Caco-2 (cell line): Measurements from ENCODE around the gene HRC. TPM values are rescaled to one million over a fixed set of nuclear protein-coding genes. Genes with fewer than 3 reads are reported as not detected.
"Not testable (repeated sequence)": the region's sequence is repeated elsewhere in the genome, so short reads cannot be mapped to it uniquely, and the experiment has no call there.

Source experiments
- BruUV-seq: library from RNA; stranded (reverse); fragments of 400-500 nt; replicated peaks from 2 replicates; lab custom pipeline; 2021; lab: Mats Ljungman, UMichigan
- CTCF ChIA-PET: fragments of 300-600 bp; sonication (Branson Sonifier 250); formaldehyde crosslinking; loops from one replicate; lab custom pipeline; 2022; ENCODE audit warnings: antibody characterized with exemption; lab: Charles Lee
- POLR2A ChIA-PET: fragments of 300-600 bp; sonication (Branson Sonifier 250); formaldehyde crosslinking; loops from one replicate; lab custom pipeline; 2022; ENCODE audit warnings: antibody characterized with exemption; lab: Charles Lee
- DNase-seq, 2 experiments: peaks; one replicate each; pipeline versions ENCODE4 v3.0.0 to v3.0.0-alpha.2; 2020 to 2022
- H3K27me3 ChIP-seq: replicated peaks from 2 replicates; pipeline ENCODE4 v1.6.0; 2011; ENCODE audit warnings: low read length; ENCODE audit not compliant: control insufficient read depth, insufficient read depth
- H3K36me3 ChIP-seq: 2 replicates; pipeline ENCODE4 v1.5.1; 2011; ENCODE audit warnings: low read length; ENCODE audit not compliant: control insufficient read depth, insufficient read depth
- H3K4me1 ChIP-seq: fragments of 250-450 bp; sonication (Bioruptor Pico); 2 replicates; pipeline ENCODE4 v1.5.1; 2020; ENCODE audit warnings: mild to moderate bottlenecking
- H3K4me3 ChIP-seq: 2 replicates; pipeline ENCODE4 v1.5.1; 2011; ENCODE audit warnings: low read depth, mild to moderate bottlenecking, control low read depth, low read length
- H3K9me3 ChIP-seq: fragments of 250-450 bp; sonication (Bioruptor Pico); 2 replicates; pipeline ENCODE4 v1.5.1; 2020; ENCODE audit warnings: mild to moderate bottlenecking, moderate library complexity
- H3K27ac Mint-ChIP-seq: one replicate; pipeline ENCODE4 v1.8.0; 2022; ENCODE audit warnings: mixed read lengths; ENCODE audit not compliant: unreplicated experiment
- H3K27me3 Mint-ChIP-seq: one replicate; pipeline ENCODE4 v1.8.0; 2022; ENCODE audit warnings: mixed read lengths; ENCODE audit not compliant: insufficient read depth, unreplicated experiment
- H3K36me3 Mint-ChIP-seq: one replicate; pipeline ENCODE4 v1.8.0; 2022; ENCODE audit warnings: mild to moderate bottlenecking, mixed read lengths; ENCODE audit not compliant: insufficient read depth, unreplicated experiment
- H3K4me1 Mint-ChIP-seq: one replicate; pipeline ENCODE4 v1.8.0; 2022; ENCODE audit warnings: low read depth, mixed read lengths; ENCODE audit not compliant: unreplicated experiment
- H3K4me3 Mint-ChIP-seq: one replicate; pipeline ENCODE4 v1.8.0; 2022; ENCODE audit warnings: mild to moderate bottlenecking, moderate library complexity, mixed read lengths; ENCODE audit not compliant: unreplicated experiment
- H3K9me3 Mint-ChIP-seq: one replicate; pipeline ENCODE4 v1.8.0; 2022; ENCODE audit warnings: mixed read lengths; ENCODE audit not compliant: unreplicated experiment
- CTCF ChIP-seq, 2 experiments: fragments of 200-600 bp in 1 of 2; IDR thresholded peaks; 1 replicate in 1 of 2; 2 replicates in 1 of 2; pipeline versions ENCODE4 v1.5.1 to v1.8.0; 2011 to 2022; ENCODE audit warnings: antibody characterized with exemption in 1 of 2, control low read depth in 1 of 2, inconsistent platforms in 1 of 2, low read depth in 1 of 2, low read length in 1 of 2, mild to moderate bottlenecking in 1 of 2, moderate library complexity in 1 of 2; ENCODE audit not compliant: insufficient read depth in 1 of 2, severe bottlenecking in 1 of 2, unreplicated experiment in 1 of 2
- intact Hi-C: fragments of 100-400 bp; cut with micrococcal nuclease; formaldehyde crosslinking; loops from one replicate; pipeline ENCODE4 v1.10.0; 2022; ENCODE audit not compliant: unreplicated experiment
- total RNA-seq: library from RNA; stranded (reverse); gene quantifications from 2 replicates; pipeline ENCODE4 v1.2.3, GENCODE V29; 2022

HRC gene
- total RNA-seq, 1 experiment from 2014 or later = not detected

- POLR2A ChIA-PET = interaction anchor here (0.5 to 0.7 kb wide), 5 partner anchors 9 to 737 kb away, joined by 3 to 4 read pairs (median 3); partner anchors contain the start of gene LIN7B
- H3K9me3 ChIP-seq = no peaks in the 10 kb centered on the region
- H3K27ac Mint-ChIP-seq = peak overlapping the region; percentile 80
- no peaks in the 10 kb centered on the region for H3K27me3 ChIP-seq
- H3K36me3 Mint-ChIP-seq = peaks cover 26% of the 10 kb centered on the region
- intact Hi-C loops = no loop called here
- peaks cover 17% of the 10 kb centered on the region for H3K4me1 ChIP-seq
- peaks cover 7% of the 10 kb centered on the region for H3K9me3 Mint-ChIP-seq
- no TSS peak for BruUV-seq
- H3K4me3 Mint-ChIP-seq = peak overlapping the region; percentile 71
- H3K4me3 ChIP-seq = peak overlapping the region; percentile 24
- peaks cover 4% of the 10 kb centered on the region for H3K27me3 Mint-ChIP-seq
- peak; percentile 79 to 92 for DNase-seq
- no peak for TF ChIP-seq CTCF (IDR thresholded peaks at IDR 0.05; ENCODE audit: insufficient read depth in 1 of 2, low read depth in 1 of 2, low read length in 1 of 2, severe bottlenecking in 1 of 2, unreplicated experiment in 1 of 2)
- peaks cover 2% of the 10 kb centered on the region; the same call in 1 of the 2 replicates for H3K36me3 ChIP-seq
- H3K4me1 Mint-ChIP-seq = peaks cover 32% of the 10 kb centered on the region
- CTCF ChIA-PET = interaction anchor here (0.6 to 1.5 kb wide), 7 partner anchors 11 to 791 kb away, joined by 3 to 13 read pairs (median 8); partner anchors contain the start of gene LIN7B
These were observed 30.0 kb downstream of the HRC start for GRCh38 chr19:49125025-49125731.

GRCh38 chr19:49123285-49123684, 31.9 kb downstream of the HRC start:
- POLR2A ChIA-PET, H3K4me3 Mint-ChIP-seq, H3K27ac Mint-ChIP-seq, BruUV-seq, intact Hi-C loops, H3K36me3 ChIP-seq, CTCF ChIA-PET, H3K27me3 ChIP-seq, H3K9me3 Mint-ChIP-seq, DNase-seq, H3K9me3 ChIP-seq, H3K4me3 ChIP-seq, H3K27me3 Mint-ChIP-seq: not testable (repeated sequence)
- Mint-ChIP-seq H3K4me1 (peaks cover 24% of the 10 kb centered on the region), H3K36me3 (peaks cover 25% of the 10 kb centered on the region)
- H3K4me1 ChIP-seq = peaks cover 20% of the 10 kb centered on the region

- H3K9me3 ChIP-seq, H3K4me3 ChIP-seq, H3K36me3 ChIP-seq, H3K27me3 ChIP-seq, H3K9me3 Mint-ChIP-seq, H3K27me3 Mint-ChIP-seq, H3K4me3 Mint-ChIP-seq, intact Hi-C loops, H3K27ac Mint-ChIP-seq, POLR2A ChIA-PET, DNase-seq, BruUV-seq: not testable (repeated sequence)
- H3K4me1 ChIP-seq = peaks cover 27% of the 10 kb centered on the region
- CTCF ChIA-PET = interaction anchor here (0.7 kb wide), 1 partner anchor 73 kb away, joined by 7 read pairs; no protein-coding TSS in a partner anchor
- Mint-ChIP-seq H3K36me3 (peaks cover 24% of the 10 kb centered on the region), H3K4me1 (peaks cover 31% of the 10 kb centered on the region)
These were observed 33.4 kb downstream of the HRC start for GRCh38 chr19:49121841-49122240.

DNA sequence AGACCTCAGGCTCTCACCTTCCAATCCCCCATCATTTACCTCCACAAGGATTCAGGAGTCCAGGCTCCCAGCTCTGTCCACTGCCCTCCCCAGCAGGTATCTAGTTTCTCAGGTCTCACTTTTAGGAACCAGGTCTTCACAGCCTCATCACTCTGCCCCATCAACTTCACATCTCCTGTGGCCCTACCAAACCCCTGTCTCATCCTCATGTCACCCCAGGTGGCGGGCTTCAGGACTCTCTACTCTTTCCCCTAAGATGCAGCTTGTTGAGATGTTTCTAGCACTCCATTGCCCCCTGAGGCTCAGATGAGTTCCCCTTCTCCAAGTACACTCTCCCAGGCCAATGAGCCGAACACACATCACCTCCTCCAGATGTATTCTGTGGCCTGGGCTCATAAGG, 34.3 kb downstream of the HRC start:
- Mint-ChIP-seq H3K4me3 (peak overlapping the region; percentile 94), H3K4me1 (peaks cover 39% of the 10 kb centered on the region), H3K36me3 (peaks cover 24% of the 10 kb centered on the region), H3K27me3 (peaks cover 4% of the 10 kb centered on the region), H3K27ac (no peak overlapping the region), H3K9me3 (no peaks in the 10 kb centered on the region)
- Histone ChIP-seq H3K4me3 (no peak overlapping the region), H3K36me3 (no peaks in the 10 kb centered on the region), H3K4me1 (peaks cover 27% of the 10 kb centered on the region), H3K9me3 (no peaks in the 10 kb centered on the region), H3K27me3 (no peaks in the 10 kb centered on the region)
- DNase-seq = no peak
- ChIA-PET POLR2A (no interaction called here), CTCF (no interaction called here)
- intact Hi-C loops = no loop called here
- BruUV-seq = no TSS peak
- TF ChIP-seq CTCF (IDR thresholded peaks at IDR 0.05; ENCODE audit: insufficient read depth in 1 of 2, low read depth in 1 of 2, low read length in 1 of 2, severe bottlenecking in 1 of 2, unreplicated experiment in 1 of 2) = no peak
